Subcutaneous adipose tissue (tissue), 4 donors: ENCODE data around the gene MYO7B. TPM values are rescaled to one million over a fixed set of nuclear protein-coding genes. Genes with fewer than 3 reads are reported as not detected.

ENCODE experiments used
- CTCF ChIP-seq: fragments of 450-650 bp; IDR thresholded peaks from one replicate; pipeline ENCODE4 v1.5.1; 2016; ENCODE audit warnings: low read depth, mild to moderate bottlenecking, control low read depth, antibody characterized with exemption, moderate library complexity
- total RNA-seq, 4 donors: library from RNA; depleted of rRNA; stranded (reverse); fragments of >200 nt; gene quantifications; one replicate each; pipeline ENCODE4 v1.1.0, GENCODE V29; 2016

The MYO7B gene
- total RNA-seq, 4 donors from 2014 or later, result 0.49 to 0.57 (median 0.51) TPM; not detected in 1

- no peak for TF ChIP-seq CTCF
These were observed 24.9 kb downstream of the MYO7B start for GRCh38 chr2:127560201-127560930.

GRCh38 chr2:127560931-127561280 is 25.4 kb downstream of the MYO7B start:
- no peak for TF ChIP-seq CTCF

GRCh38 chr2:127561371-127561770 is 25.9 kb downstream of the MYO7B start:
- no peak for TF ChIP-seq CTCF

GRCh38 chr2:127562936-127563335 is 27.5 kb downstream of the MYO7B start:
- TF ChIP-seq CTCF, result no peak

GRCh38 chr2:127563458-127564428 is 28.3 kb downstream of the MYO7B start:
- no peak for TF ChIP-seq CTCF

GRCh38 chr2:127564429-127565260 is 29.2 kb downstream of the MYO7B start:
- TF ChIP-seq CTCF, result no peak
